VCaP (cell line): ENCODE results near the gene TH.

ENCODE experiments used
- H3K27ac ChIP-seq: fragments of 450-650 bp; 2 replicates; pipeline ENCODE4 v1.5.1; 2017
- TF ChIP-seq, protein P1 (sequence below): fragments of 450-650 bp; conservative IDR thresholded peaks from 2 replicates; pipeline ENCODE4 v1.5.1; 2017; ENCODE audit warnings: mild to moderate bottlenecking, moderate library complexity

Gene TH

DNA sequence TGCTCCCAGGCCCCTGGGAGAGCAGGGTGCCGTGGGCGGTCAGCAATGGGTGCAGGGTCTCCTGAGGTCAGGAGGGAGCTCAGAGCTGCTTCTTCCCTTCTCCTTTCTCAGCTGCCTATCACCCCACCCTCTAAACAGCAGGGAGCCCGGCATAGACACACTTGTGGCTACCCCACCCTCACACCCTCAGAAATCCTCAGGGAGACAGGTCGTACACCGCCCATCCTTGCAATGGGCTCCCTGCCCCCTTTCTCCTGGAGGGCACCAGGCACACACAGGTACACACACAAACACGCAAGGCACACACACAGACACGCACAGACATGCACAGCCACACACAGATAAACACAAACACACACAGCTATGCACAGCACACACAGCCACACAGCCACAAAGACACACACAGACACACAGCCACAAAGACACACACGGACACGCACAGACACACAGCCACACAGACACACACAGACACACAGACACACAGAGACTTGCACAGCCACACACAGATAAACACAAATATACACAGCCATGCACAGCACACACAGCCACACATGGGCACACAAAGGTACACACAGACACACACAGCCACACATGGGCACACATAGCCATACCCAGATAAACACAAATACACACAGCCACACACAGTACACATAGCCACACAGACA, 44.9 kb upstream of the TH start:
- H3K27ac ChIP-seq = no peak overlapping the region
- TF ChIP-seq, protein P1, sequence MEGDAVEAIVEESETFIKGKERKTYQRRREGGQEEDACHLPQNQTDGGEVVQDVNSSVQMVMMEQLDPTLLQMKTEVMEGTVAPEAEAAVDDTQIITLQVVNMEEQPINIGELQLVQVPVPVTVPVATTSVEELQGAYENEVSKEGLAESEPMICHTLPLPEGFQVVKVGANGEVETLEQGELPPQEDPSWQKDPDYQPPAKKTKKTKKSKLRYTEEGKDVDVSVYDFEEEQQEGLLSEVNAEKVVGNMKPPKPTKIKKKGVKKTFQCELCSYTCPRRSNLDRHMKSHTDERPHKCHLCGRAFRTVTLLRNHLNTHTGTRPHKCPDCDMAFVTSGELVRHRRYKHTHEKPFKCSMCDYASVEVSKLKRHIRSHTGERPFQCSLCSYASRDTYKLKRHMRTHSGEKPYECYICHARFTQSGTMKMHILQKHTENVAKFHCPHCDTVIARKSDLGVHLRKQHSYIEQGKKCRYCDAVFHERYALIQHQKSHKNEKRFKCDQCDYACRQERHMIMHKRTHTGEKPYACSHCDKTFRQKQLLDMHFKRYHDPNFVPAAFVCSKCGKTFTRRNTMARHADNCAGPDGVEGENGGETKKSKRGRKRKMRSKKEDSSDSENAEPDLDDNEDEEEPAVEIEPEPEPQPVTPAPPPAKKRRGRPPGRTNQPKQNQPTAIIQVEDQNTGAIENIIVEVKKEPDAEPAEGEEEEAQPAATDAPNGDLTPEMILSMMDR = no peak

DNA sequence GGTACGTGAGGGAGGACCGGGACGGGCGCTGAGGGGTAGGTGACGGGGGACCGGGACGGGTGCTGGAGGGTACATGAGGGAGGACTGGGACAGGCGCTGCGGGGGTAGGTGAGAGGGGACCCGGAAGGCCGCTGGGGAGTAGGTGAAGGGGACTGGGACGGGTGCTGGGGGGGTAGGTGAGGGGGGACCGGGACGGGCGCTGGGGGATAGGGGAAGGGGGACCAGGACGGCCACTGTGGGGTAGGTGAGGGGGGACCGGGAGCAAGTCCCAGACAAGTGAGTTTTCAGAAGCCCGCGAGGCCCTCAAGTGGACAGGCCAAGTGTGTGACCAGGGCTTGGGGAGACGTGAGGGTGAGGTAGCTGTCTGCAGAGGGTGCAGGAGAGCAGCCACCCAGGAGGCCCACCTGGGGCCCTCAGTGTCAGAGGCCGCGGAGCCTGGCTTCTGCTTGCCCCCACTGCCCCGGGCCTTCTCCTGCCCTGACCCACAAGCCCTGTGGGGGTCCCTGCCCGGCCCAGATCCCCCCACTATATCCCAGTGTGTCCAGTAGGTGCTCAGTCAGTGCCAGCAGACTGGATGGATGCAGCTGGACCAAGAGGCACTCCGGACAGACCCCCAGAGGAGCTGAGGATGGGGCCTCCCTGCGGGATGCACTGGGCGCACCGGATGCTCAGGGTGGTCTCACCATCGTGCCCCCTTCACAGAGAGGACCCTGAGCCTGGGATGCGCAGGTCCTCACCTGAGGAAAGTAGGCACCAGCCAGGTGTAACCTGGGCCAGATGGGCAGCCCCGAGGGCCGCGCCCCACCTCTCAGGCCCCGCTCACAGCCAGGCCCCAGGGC, 44.2 kb upstream of the TH start:
- TF ChIP-seq, protein P1 = no peak
- H3K27ac ChIP-seq = no peak overlapping the region

DNA sequence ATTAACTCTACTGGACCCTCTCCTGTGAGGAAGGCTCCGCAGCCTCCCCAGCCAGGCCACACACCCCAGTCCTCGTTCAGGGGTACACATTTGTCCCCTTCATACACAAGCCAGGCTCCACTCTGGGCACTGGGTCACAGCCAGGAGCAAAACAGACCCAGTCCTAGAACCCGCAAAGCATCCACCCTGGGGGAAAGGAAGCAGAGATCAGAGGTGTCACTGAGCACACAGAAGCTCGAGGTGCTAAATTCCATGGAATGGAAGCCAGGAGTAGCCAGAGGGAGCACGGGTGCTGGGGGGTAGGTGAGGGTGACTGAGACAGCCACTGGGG, 43.6 kb upstream of the TH start:
- H3K27ac ChIP-seq = no peak overlapping the region
- TF ChIP-seq, protein P1 = no peak

DNA sequence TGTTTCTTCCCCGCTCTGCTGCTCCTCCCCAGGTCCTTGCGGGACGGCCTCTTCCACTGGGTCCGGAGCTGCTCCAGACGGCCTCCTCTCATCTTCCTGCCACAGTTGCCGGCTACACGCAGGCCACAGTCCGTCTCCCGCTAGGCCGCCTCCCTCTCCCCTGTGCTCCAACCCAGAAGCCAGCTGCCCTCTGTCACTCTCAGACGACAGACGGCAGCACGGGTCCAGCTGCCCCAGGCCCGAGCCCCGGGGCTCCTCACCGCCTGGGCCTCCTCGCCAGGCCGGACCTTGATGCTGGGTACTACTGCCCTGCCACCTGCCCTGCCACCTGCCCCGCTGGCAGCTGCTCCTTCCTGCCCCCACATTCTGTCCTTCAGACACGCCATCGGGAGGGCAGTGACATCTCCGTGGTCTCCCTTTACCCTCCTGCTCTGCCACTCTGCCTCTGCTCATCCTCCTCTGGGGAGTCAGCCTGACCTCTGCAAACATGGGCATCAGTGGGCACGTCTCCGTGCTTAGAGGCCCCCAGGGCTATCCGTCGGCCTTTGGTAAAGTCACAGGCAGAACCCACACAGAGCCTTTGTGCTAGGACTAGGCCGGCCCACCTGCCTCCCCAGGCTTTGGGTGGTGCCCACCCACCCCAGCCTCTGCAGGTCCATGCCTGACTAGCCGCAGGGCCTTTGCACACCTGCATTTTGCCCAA, 43.1 kb upstream of the TH start:
- TF ChIP-seq, protein P1 = no peak
- no peak overlapping the region for H3K27ac ChIP-seq

DNA sequence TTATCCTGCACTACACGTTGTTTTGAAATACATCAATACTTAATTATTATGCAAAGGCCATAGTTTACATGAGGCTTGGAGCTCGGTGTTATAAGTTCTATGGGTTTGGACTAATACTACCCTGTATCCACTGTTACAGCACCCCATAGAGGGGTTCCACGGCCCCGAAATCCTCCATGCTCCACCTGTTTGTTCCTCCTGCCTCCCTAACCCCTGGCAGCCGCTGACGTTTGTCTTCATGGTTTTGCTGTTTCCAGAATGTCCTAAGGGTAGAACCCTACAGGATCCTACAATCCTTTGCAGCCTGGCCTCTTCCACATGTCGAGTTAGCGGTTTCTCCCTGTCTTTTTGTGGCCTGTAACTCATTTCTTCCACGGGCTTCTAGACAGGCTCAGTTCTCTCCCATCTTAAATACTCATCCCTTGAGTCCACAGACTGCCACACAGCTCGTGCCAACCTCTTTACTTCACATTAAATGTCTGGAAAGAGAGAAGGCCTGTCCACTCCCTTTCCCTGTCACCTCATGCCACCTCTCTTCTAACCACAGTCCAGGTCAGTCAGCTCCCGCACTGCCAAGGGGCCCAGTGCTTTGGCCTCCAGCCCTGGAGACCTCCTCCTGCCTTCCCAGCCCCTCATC, 42.4 kb upstream of the TH start:
- H3K27ac ChIP-seq = no peak overlapping the region
- TF ChIP-seq, protein P1 = no peak

DNA sequence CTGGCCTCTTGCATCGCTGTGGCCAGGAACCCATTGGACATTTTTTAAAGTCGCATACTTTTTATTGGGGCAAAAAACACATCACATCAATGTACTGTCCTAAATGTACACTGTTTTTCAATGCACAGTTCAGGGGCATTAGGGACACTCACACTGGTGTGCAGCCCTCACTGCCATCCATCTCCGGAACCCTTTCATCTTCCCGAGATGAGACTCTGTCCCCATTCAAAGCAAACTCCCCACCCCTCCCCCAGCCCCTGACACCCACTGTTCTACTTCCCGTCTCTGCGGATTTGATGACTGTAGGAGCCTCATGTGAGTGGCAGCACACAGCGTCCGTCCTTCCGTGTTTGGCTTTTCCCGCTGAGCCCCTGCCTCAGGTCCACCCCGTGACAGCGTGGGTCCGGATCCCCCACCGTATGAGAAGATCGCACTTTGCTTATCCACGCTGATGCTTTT, 41.8 kb upstream of the TH start:
- peak overlapping the region; percentile 83 for H3K27ac ChIP-seq
- TF ChIP-seq, protein P1 = no peak
